Loucy (cell line): ENCODE measurements around the gene IQGAP3.

Experiments
- EZH2phosphoT487 ChIP-seq: fragments of 200-600 bp; IDR thresholded peaks from 2 replicates; pipeline ENCODE4 v1.6.1; 2018; ENCODE audit warnings: antibody characterized with exemption, mild to moderate bottlenecking, moderate library complexity, borderline replicate concordance
- TF ChIP-seq, protein P1 (sequence below): fragments of 200-600 bp; sonication (generic); conservative IDR thresholded peaks from 2 replicates; pipeline ENCODE4 v1.5.1; 2014; ENCODE audit warnings: mild to moderate bottlenecking, antibody characterized with exemption, low read length

DNA sequence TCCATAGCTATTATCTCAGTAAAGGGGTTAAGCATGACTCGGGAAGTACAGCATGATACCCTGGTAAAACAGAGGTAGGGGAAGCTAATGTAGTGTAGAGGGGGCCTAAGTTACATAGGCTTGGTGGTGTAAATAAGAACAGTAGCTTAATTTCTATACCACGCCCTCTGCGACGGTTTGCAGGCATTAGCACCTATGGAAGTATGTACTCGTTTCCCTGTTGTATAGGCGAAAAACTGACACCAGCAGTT lies 18.7 kb upstream of the IQGAP3 start:
- TF ChIP-seq, protein P1, sequence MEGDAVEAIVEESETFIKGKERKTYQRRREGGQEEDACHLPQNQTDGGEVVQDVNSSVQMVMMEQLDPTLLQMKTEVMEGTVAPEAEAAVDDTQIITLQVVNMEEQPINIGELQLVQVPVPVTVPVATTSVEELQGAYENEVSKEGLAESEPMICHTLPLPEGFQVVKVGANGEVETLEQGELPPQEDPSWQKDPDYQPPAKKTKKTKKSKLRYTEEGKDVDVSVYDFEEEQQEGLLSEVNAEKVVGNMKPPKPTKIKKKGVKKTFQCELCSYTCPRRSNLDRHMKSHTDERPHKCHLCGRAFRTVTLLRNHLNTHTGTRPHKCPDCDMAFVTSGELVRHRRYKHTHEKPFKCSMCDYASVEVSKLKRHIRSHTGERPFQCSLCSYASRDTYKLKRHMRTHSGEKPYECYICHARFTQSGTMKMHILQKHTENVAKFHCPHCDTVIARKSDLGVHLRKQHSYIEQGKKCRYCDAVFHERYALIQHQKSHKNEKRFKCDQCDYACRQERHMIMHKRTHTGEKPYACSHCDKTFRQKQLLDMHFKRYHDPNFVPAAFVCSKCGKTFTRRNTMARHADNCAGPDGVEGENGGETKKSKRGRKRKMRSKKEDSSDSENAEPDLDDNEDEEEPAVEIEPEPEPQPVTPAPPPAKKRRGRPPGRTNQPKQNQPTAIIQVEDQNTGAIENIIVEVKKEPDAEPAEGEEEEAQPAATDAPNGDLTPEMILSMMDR: no peak
- no peak for TF ChIP-seq EZH2phosphoT487
